Left lung (tissue), 10 donors: ENCODE data around the gene CCDC78. TPM values are rescaled to one million over a fixed set of nuclear protein-coding genes. Genes with fewer than 3 reads are reported as not detected.

Experiments
- ATAC-seq: fragments of 200-7000 bp; cut with Tn5 transposase; one replicate; pipeline ENCODE4 v1.9.1; 2020; ENCODE audit warnings: moderate library complexity
- DNase-seq, 4 donors: peaks; one replicate each; pipeline ENCODE4 v3.0.0-alpha.2; 2013 to 2020
- H3K27ac ChIP-seq, 2 donors: fragments of 200-600 bp; sonication (generic) in 1 of 2; one replicate each; pipeline versions ENCODE4 v1.5.0 to v1.8.0; 2020 to 2021
- H3K27me3 ChIP-seq, 2 donors: fragments of 200-600 bp; sonication (generic) in 1 of 2; one replicate each; pipeline versions ENCODE4 v1.5.0 to v1.8.0; 2020 to 2021
- H3K36me3 ChIP-seq, 2 donors: fragments of 200-600 bp; sonication (generic) in 1 of 2; one replicate each; pipeline versions ENCODE4 v1.5.0 to v1.8.0; 2020 to 2021
- H3K4me1 ChIP-seq, 2 donors: fragments of 200-600 bp; one replicate each; pipeline ENCODE4 v1.8.0; 2021
- H3K4me3 ChIP-seq, 2 donors: fragments of 200-600 bp; sonication (generic) in 1 of 2; one replicate each; pipeline versions ENCODE4 v1.5.0 to v1.8.0; 2020 to 2021; ENCODE audit warnings: mild to moderate bottlenecking in 1 of 2
- H3K9me3 ChIP-seq, 2 donors: fragments of 200-600 bp; sonication (generic) in 1 of 2; one replicate each; pipeline versions ENCODE4 v1.5.0 to v1.8.0; 2020 to 2021
- intact Hi-C, 2 donors: fragments of 100-400 bp; cut with DNase I; formaldehyde crosslinking; loops; one replicate each; pipeline versions ENCODE4 v1.11.2 to v1.14.2; 2022
- polyA plus RNA-seq, 6 donors: library from polyadenylated mRNA; unstranded; fragments of 120-200 nt; gene quantifications; one replicate each; pipeline ENCODE4 v1.2.1, GENCODE V29; 2013; ENCODE audit not compliant: insufficient read length in 6 of 6
- total RNA-seq, 2 donors: library from RNA; stranded (reverse); fragmentation: NEBNext Ultra II Directional; extraction: Animal tissue kit (Norgen Biotek cat#: 25700); gene quantifications; one replicate each; pipeline ENCODE4 v1.2.1, GENCODE V29; 2021
- TF ChIP-seq, protein P1 (sequence below), 2 donors: fragments of 200-600 bp; sonication (generic) in 1 of 2; IDR thresholded peaks; one replicate each; pipeline versions ENCODE4 v1.5.0 to v1.8.0; 2021; ENCODE audit warnings: antibody characterized with exemption in 2 of 2
- donor health status: DM: no; HTN: yes; CAD: no.
- donor health status: DM: no; HTN: no; CAD: no.

The CCDC78 gene
- total and polyA plus RNA-seq, 8 donors, result 0.96 to 13.7 (median 8.6) TPM

DNA sequence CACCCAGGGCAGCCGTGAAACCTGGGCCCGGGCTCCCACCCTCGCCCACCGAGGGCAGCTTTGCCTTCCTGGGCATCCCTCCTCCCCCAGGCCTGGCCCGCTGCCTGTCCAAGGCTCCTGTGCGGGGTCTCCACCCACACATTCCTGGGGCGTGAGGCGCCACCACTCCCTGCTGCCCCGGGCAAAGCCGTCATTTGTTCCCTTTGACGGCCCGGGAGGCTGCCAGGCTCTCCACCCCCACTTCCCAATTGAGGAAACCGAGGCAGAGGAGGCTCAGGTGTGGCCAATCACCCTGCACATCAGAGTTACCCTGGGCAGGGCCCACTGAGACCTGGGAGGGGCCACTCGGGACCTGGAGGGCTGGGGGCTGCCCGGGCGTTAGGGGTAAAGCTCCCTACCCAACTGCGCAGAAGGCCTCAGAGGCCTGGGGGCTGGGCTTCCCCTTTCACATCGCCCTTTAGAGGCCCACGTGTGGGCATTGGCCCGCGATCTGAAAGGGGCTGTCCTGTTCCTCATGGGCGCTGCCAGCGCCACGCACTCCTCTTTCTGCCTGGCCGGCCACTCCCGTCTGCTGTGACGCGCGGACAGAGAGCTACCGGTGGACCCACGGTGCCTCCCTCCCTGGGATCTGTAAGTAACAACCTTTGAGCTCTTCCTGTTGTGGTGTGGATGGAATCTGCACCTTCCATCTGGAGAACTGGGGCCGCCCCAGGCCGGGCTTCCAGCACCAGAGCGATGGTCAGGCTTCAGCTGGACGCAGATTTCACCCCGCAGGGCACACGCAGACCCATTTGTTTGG is 34.5 kb upstream of the CCDC78 start, which contains the start of gene MSLN:
Gene MSLN (plus strand): TSS at position 190 of the 799 bp plus-strand sequence. CDS start 1,947 bp downstream, outside the sequence.
- Histone ChIP-seq H3K27ac (peak within 1 kb of the TSS; percentile 20 to 84), H3K36me3 (no peaks in the 10 kb centered on the region)
- intact Hi-C loops, result no loop called here

DNA sequence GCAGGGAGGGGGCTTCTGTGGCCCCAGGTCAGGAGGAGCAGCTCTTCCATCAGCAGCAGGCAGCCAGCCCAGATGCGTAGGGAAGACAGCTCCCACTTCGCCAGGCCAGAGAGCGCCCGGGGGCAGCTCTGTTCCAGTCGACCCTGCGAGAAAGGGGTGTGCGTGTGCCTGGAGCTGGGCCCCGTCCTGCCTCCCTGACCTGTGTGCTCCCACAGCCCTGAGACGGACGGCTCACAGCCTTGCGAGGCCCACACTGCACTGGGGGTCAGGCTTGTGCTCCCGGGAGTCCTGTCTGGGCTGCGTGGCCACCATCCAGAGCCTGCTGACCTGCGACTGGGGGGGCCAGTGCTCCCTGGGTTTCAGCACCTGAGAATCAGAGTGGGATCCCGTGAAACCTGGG is 33.8 kb upstream of the CCDC78 start:
- TF ChIP-seq, protein P1, sequence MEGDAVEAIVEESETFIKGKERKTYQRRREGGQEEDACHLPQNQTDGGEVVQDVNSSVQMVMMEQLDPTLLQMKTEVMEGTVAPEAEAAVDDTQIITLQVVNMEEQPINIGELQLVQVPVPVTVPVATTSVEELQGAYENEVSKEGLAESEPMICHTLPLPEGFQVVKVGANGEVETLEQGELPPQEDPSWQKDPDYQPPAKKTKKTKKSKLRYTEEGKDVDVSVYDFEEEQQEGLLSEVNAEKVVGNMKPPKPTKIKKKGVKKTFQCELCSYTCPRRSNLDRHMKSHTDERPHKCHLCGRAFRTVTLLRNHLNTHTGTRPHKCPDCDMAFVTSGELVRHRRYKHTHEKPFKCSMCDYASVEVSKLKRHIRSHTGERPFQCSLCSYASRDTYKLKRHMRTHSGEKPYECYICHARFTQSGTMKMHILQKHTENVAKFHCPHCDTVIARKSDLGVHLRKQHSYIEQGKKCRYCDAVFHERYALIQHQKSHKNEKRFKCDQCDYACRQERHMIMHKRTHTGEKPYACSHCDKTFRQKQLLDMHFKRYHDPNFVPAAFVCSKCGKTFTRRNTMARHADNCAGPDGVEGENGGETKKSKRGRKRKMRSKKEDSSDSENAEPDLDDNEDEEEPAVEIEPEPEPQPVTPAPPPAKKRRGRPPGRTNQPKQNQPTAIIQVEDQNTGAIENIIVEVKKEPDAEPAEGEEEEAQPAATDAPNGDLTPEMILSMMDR (IDR thresholded peaks at IDR 0.05), result no peak
- Histone ChIP-seq H3K36me3 (no peaks in the 10 kb centered on the region), H3K4me3 (no peak overlapping the region), H3K27ac (peak overlapping the region; percentile 20 to 84), H3K9me3 (no peaks in the 10 kb centered on the region), H3K4me1 (peaks cover 0 to 3% of the 10 kb centered on the region in 2 donors), H3K27me3 (peaks cover 0 to 40% of the 10 kb centered on the region in 2 donors)
- DNase-seq, result peak in 1 of 4 donors; percentile 68
- intact Hi-C loops, result no loop called here
- ATAC-seq, result peak; percentile 7

More for the DNA sequence above, 34.5 kb upstream of the CCDC78 start, which contains the start of gene MSLN:
- peak in 3 of 4 donors; percentile 48 to 84 (median 66) for DNase-seq
- peak; percentile 64 for ATAC-seq
- TF ChIP-seq, protein P1 (IDR thresholded peaks at IDR 0.05), result no peak
- Histone ChIP-seq H3K27me3 (peaks cover 0 to 38% of the 10 kb centered on the region in 2 donors), H3K4me1 (no peaks in the 10 kb centered on the region), H3K4me3 (peak within 1 kb of the TSS; percentile 13 to 20), H3K9me3 (no peaks in the 10 kb centered on the region)

DNA sequence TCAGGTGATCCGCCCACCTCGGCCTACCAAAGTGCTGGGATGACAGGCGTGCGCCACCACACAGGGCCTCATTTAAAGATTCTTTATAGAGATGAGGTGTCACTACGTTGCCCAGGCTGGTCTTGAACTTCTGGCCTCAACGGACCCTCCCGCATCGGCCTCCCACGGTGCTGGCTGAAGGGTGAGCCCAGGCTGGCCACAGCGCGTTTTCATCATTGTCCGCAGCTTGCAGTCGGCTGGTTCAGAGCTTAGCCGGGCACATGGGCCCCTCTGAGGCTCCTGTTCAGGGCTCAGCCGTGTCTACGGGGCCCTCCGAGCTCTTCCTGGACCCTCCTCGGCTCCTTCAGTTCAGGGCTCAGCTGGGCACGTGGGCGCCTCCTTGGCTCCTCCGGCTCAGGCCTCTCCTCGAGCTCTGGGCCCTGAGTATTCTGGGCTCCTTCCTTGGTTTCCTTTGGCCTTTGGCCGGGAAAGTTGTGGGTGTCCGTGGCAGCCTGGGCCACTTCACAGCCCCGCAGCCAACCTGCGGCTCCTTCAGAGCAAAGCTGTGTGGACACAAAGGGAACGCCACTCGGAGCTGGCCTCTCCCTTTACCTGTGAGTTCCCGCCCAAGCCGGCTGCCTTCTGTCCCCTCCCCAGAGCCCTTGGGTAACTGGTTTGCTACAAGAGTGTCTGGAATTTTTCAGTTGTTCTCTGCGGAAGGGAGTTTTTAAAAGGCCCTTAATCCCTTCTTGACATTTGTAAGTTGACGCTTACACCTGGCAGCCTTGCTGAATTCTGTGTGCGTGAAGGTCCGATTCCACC is 33.1 kb upstream of the CCDC78 start:
- intact Hi-C loops, result no loop called here
- Histone ChIP-seq H3K27me3 (peaks cover 0 to 36% of the 10 kb centered on the region in 2 donors), H3K4me1 (peaks cover 0 to 10% of the 10 kb centered on the region in 2 donors), H3K36me3 (no peaks in the 10 kb centered on the region), H3K27ac (peak overlapping the region; percentile 61 to 84), H3K9me3 (no peaks in the 10 kb centered on the region), H3K4me3 (no peak overlapping the region)
- DNase-seq (peak; percentile 30 to 88 (median 84)), ATAC-seq (peak; percentile 78)
- TF ChIP-seq, protein P1 (IDR thresholded peaks at IDR 0.05), result no peak

DNA sequence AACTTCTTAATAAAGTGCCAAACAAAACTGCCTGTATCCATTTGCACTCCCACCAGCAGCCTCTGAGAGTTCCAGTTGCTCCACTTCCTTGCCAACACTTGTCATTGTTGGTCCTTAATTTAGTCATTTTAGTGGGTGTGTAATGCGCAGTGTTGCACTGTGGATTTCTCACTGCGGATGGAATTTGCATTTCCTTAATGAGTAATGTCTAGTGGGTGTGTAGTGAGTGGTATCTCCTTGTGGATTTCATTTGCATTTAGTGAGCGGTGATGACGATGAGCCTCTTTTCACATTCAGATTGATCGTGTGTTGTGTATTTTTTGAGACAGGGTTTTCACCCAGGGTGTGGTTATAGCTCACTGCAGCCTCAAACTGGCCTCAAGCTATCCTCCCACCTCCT is 30.2 kb upstream of the CCDC78 start:
- Histone ChIP-seq H3K36me3 (no peaks in the 10 kb centered on the region), H3K4me1 (peaks cover 0 to 14% of the 10 kb centered on the region in 2 donors), H3K27me3 (peaks cover 0 to 28% of the 10 kb centered on the region in 2 donors), H3K9me3 (no peaks in the 10 kb centered on the region), H3K27ac (no peak overlapping the region), H3K4me3 (no peak overlapping the region)
- DNase-seq (no peak), ATAC-seq (no peak)
- intact Hi-C loops, result no loop called here
- TF ChIP-seq, protein P1 (IDR thresholded peaks at IDR 0.05), result no peak
